Vagina (tissue), 2 donors: ENCODE measurements around the gene GJA5.

ENCODE experiments used
- POLR2A ChIP-seq, 2 donors: fragments of 450-650 bp; IDR thresholded peaks; one replicate each; pipeline ENCODE4 v1.6.1; 2017; ENCODE audit warnings: antibody characterized with exemption in 2 of 2, mild to moderate bottlenecking in 2 of 2, moderate library complexity in 2 of 2
- TF ChIP-seq, protein P1 (sequence below), 3 experiments: fragments of 450-650 bp in 2 of 3; fragments of 200-600 bp in 1 of 3; sonication (generic) in 1 of 3; IDR thresholded peaks; one replicate each; pipeline ENCODE4 v1.5.1; 2017 to 2019; ENCODE audit warnings: antibody characterized with exemption in 3 of 3, mild to moderate bottlenecking in 2 of 3, moderate library complexity in 2 of 3

DNA sequence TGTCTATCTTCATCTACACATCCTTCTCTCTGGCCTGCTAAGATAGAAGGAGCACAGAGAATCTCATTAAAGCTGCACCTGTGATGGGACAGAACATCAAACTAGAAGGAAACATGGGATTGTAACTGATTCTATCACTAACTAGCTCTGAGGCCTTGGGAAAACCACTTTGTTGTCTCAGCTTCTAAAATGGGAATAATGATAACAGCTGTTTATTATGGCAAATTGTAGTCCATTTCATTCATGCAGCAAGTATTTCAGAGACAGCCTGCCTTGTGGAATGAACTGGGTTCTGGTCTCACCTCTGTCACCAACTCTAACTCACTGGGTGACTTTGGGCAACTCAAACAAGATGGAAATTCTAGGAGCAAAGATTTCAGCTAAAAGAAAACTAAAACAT is 12.4 kb downstream of the GJA5 start:
- TF ChIP-seq, protein P1, sequence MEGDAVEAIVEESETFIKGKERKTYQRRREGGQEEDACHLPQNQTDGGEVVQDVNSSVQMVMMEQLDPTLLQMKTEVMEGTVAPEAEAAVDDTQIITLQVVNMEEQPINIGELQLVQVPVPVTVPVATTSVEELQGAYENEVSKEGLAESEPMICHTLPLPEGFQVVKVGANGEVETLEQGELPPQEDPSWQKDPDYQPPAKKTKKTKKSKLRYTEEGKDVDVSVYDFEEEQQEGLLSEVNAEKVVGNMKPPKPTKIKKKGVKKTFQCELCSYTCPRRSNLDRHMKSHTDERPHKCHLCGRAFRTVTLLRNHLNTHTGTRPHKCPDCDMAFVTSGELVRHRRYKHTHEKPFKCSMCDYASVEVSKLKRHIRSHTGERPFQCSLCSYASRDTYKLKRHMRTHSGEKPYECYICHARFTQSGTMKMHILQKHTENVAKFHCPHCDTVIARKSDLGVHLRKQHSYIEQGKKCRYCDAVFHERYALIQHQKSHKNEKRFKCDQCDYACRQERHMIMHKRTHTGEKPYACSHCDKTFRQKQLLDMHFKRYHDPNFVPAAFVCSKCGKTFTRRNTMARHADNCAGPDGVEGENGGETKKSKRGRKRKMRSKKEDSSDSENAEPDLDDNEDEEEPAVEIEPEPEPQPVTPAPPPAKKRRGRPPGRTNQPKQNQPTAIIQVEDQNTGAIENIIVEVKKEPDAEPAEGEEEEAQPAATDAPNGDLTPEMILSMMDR (IDR thresholded peaks at IDR 0.05) = no peak
- TF ChIP-seq POLR2A (IDR thresholded peaks at IDR 0.05) = no peak
